GM18861 (cell line): ENCODE measurements around the gene FAM210A.

ENCODE experiments used
- ATAC-seq: cut with Tn5 transposase; IDR thresholded peaks from one replicate; pipeline ENCODE4 v1.9.1; 2021; ENCODE audit not compliant: unreplicated experiment

Gene FAM210A

GRCh38 chr18:13624563-13625237 lies 101.7 kb downstream of the FAM210A start:
- ATAC-seq, result no peak

- no peak for ATAC-seq
Measured at GRCh38 chr18:13623871-13624270, 102.5 kb downstream of the FAM210A start.

DNA sequence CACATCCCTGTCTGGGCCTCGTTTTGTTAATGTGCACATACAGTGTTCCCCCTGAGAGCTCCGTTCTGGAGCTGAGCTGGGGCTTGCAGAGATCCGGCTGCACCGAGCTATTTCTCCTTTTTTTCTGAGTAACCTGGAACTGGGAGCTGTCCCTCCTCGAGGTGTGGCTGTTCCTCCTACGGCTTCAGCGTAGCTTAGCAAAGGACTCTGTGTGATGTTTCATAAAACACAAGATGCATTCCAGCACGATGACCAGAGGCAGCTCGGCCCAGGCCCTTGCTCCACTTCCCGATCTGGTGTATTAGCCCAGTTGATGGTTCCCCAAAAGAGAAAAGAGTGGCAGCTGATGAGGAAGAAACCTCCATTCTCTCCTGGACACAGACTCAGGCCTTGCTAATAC lies 103.0 kb downstream of the FAM210A start:
- no peak for ATAC-seq

- no peak for ATAC-seq
Measured at GRCh38 chr18:13622751-13623150, 103.6 kb downstream of the FAM210A start.

DNA sequence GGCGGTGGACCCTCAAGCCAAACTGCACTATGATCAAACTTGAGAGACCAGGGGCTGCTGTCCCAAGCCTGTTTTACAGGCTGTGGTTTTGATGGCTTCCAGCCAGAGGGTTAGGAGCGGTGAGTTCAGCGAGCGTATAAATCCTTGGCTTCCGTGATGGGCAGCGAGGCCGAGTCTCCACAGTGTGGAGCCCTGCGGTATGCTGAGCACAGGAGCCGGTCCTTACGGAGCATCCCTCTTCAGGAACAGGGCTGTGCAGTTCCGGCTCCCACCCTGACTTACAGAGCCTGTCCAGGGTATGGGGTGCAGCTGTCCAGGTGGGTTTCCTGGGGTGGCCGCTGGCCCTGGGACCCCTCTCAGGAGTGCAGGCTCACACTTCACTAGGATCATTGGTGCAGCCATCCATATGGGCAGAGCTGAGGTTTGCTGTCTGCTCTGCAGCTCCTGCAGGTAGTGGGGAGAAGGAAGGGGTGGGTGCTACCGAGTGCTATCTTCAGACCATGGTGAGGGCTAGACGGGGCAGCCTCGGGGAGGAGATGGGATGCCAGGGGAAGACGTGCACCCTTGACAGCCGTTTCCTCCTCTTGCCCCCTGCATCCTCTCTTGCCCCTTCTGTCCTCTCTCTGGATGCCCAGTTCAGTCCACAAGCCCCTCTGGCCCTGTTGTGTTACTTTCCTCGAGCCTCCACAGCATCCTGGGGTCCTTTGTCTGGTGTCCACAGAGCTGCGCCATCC lies 104.3 kb downstream of the FAM210A start:
- ATAC-seq, result no peak

DNA sequence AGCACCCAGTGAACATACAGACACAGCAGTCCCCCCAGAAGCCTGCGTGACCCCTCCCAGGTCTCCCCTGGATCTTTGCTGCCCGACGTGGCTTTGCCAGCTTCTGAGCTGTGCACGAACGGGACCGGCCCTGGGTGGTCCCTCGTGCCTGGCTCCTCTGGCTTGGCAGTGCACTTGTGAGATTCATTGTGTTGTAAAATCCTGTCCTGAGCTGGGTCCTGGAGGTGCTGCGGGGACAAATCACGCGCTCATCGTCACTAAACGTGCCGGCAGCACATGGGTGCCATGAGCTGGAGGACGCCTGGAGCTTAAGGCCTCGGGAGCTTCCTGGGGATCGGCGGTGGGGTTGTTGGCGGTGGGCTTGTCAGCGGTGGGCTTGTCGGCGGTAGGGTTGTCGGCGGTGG lies 104.9 kb downstream of the FAM210A start:
- no peak for ATAC-seq

DNA sequence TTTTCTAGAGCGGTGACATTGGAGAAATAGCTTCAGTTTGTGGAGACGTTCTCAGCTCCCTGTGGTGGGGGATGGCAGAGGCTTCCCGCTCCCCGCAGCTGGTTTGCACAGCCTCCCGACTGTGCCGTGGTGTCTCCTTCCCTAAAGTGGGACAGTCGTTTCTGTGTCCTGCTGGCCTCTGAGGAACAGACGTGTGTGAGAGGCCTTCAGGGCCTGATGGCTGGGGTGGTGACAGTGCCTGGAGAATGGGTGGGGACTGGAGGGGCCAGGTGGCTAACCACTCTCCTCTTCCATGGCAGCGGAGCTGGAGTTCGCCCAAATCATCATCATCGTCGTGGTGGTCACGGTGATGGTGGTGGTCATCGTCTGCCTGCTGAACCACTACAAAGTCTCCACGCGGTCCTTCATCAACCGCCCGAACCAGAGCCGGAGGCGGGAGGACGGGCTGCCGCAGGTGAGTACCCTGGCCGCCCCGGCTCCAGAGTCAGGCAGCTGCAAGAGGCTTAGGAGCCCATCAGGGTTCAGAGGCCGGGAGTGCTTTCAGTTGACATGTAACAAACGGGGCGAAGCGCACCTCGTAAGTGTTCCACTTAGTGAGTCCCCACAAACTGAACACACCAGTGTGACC lies 105.4 kb downstream of the FAM210A start:
- ATAC-seq, result no peak

- no peak for ATAC-seq
Measured at GRCh38 chr18:13620206-13620672, 106.1 kb downstream of the FAM210A start.

- ATAC-seq, result no peak
Measured at GRCh38 chr18:13619505-13620205, 106.7 kb downstream of the FAM210A start.

GRCh38 chr18:13618760-13619438 lies 107.5 kb downstream of the FAM210A start:
- ATAC-seq, result no peak

- ATAC-seq, result no peak
Measured at GRCh38 chr18:13617826-13618515, 108.4 kb downstream of the FAM210A start.

DNA sequence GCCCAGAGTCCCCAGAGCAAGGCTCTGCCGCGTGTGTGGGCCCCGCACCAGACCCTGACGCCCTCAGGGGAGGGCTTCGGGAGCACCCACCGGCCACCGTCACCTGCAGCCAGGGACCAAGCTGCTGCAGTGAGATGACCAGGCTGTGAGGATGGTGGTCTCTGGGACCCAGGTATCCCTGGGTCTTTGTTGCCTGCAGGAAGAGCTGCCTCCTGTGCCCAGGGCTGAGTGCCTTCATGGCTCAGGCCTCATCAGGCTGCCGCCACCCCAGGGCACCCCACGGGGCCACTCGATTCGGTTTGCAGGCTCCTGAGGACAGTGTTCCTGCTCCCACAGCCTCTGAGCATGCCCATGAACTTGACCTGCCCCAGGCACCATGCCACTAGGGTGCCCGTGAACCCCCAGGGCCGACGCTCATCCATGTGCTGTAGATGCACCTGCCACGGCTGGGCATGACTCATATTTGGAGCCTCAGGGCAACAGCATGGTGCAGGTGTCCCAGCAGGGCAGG lies 109.8 kb downstream of the FAM210A start:
- no peak for ATAC-seq

- no peak for ATAC-seq
Measured at GRCh38 chr18:13616041-13616440, 110.3 kb downstream of the FAM210A start.

- ATAC-seq, result no peak
Measured at GRCh38 chr18:13615432-13615861, 110.9 kb downstream of the FAM210A start.

GRCh38 chr18:13614641-13615288 lies 111.6 kb downstream of the FAM210A start:
- no peak for ATAC-seq

DNA sequence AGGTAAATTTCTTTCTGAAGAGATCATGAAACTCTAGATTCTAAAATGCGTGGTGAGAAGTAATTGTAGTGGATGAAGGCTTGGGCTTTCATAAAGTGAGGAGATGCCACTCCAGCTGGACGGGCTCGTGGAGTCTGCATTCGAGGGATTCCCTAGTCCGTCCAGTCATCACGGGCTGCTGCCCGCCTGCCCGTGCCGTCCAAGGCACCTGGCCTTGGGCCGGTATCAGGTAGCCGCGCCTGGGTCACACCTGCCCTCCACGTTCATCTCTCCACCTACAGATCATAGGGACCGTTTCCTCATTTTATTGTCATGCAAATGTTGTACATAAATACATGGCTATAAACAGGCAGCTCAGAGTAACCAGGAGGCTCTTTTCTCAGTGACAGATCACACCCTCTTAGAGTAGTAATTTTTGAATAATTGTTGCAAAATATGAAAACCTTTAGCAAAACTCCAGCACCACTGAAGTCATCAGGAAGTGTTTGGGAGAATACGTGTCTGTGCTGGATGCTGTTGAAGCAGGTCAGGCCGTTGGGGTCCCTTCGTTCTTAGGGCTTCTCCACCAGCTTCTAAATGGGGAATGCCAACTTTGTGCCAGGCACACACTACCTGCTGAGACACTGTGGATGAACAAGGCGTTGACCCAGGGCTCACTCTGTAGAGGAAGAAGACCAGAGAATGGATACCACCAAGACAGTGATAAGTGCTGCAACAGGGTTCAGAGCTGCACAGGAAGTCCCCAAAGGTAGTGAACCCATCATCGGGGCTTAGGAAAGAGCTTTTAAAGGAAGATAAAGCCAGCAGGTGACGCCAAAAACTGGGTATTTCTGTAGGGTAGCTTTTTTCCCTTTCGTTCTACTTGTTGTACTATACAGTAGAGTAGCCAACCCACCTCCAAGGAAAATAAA lies 112.5 kb downstream of the FAM210A start:
- ATAC-seq, result no peak
